GM23338 (cell line): ENCODE data around the gene ZBTB20. TPM values are rescaled to one million over a fixed set of nuclear protein-coding genes. Genes with fewer than 3 reads are reported as not detected.

Experiments
- ATAC-seq: fragments of 200-7000 bp; cut with Tn5 transposase; 3 replicates; pipeline ENCODE4 v1.9.1; 2020
- DNase-seq: peaks from one replicate; pipeline ENCODE4 v3.0.0-alpha.2; 2015; ENCODE audit warnings: low spot score
- H2AFZ ChIP-seq: fragments of 200-600 bp; sonication (generic); 2 replicates; pipeline ENCODE4 v1.8.0; 2016; ENCODE audit warnings: antibody characterized with exemption, mild to moderate bottlenecking, moderate library complexity
- H3F3A ChIP-seq: fragments of 200-600 bp; sonication (generic); replicated peaks from 2 replicates; pipeline ENCODE4 v1.8.0; 2017; ENCODE audit warnings: antibody characterized with exemption, mixed run types, low read depth
- H3K27ac ChIP-seq: fragments of 200-600 bp; sonication (generic); 2 replicates; pipeline ENCODE4 v1.6.1; 2016; ENCODE audit warnings: low read depth
- H3K27me3 ChIP-seq: fragments of 200-600 bp; sonication (generic); 2 replicates; pipeline ENCODE4 v1.8.0; 2016; ENCODE audit warnings: mild to moderate bottlenecking, mixed run types, moderate library complexity; ENCODE audit not compliant: insufficient read depth
- H3K36me3 ChIP-seq: fragments of 200-600 bp; sonication (generic); 2 replicates; pipeline ENCODE4 v1.8.0; 2016; ENCODE audit warnings: mild to moderate bottlenecking; ENCODE audit not compliant: insufficient read depth
- H3K4me1 ChIP-seq: fragments of 200-600 bp; sonication (generic); 2 replicates; pipeline ENCODE4 v1.8.0; 2016; ENCODE audit warnings: mild to moderate bottlenecking, moderate library complexity; ENCODE audit not compliant: insufficient read depth
- H3K4me2 ChIP-seq: fragments of 200-600 bp; sonication (generic); 2 replicates; pipeline ENCODE4 v1.7.1; 2017; ENCODE audit warnings: mixed run types
- H3K4me3 ChIP-seq: fragments of 200-600 bp; sonication (generic); 2 replicates; pipeline ENCODE4 v1.6.1; 2016; ENCODE audit warnings: mixed run types
- H3K79me2 ChIP-seq: fragments of 200-600 bp; sonication (generic); replicated peaks from 2 replicates; pipeline ENCODE4 v1.8.0; 2017; ENCODE audit warnings: mild to moderate bottlenecking; ENCODE audit not compliant: insufficient read depth
- H3K9me2 ChIP-seq: fragments of 200-600 bp; sonication (generic); 2 replicates; pipeline ENCODE4 v1.8.0; 2017; ENCODE audit not compliant: insufficient read depth
- H4K20me1 ChIP-seq: fragments of 200-600 bp; sonication (generic); replicated peaks from 2 replicates; pipeline ENCODE4 v1.8.0; 2017; ENCODE audit warnings: mild to moderate bottlenecking; ENCODE audit not compliant: insufficient read depth
- H3K27ac Mint-ChIP-seq: 2 replicates; pipeline ENCODE4 v1.8.0; 2020; ENCODE audit warnings: inconsistent platforms, mild to moderate bottlenecking, moderate library complexity, mixed read lengths
- H3K27me3 Mint-ChIP-seq: 3 replicates; pipeline ENCODE4 v1.8.0; 2022; ENCODE audit warnings: low read depth, mild to moderate bottlenecking, moderate library complexity, mixed read lengths, inconsistent platforms; ENCODE audit not compliant: insufficient read depth, poor library complexity
- H3K36me3 Mint-ChIP-seq: 3 replicates; pipeline ENCODE4 v1.8.0; 2021; ENCODE audit warnings: low read depth, mild to moderate bottlenecking, inconsistent platforms, moderate library complexity, mixed read lengths
- H3K4me1 Mint-ChIP-seq: 3 replicates; pipeline ENCODE4 v1.8.0; 2020; ENCODE audit warnings: mild to moderate bottlenecking, inconsistent platforms, mixed read lengths
- H3K4me3 Mint-ChIP-seq: 3 replicates; pipeline ENCODE4 v1.8.0; 2021; ENCODE audit warnings: moderate library complexity, mild to moderate bottlenecking, inconsistent platforms, mixed read lengths
- H3K9me3 Mint-ChIP-seq: 3 replicates; pipeline ENCODE4 v1.8.0; 2020; ENCODE audit warnings: moderate library complexity, mild to moderate bottlenecking, inconsistent platforms, mixed read lengths
- CREB1 ChIP-seq: fragments of 250-450 bp; sonication (Bioruptor Pico); IDR thresholded peaks from 2 replicates; pipeline ENCODE4 v1.5.0; 2020; ENCODE audit warnings: low read depth, mild to moderate bottlenecking, moderate library complexity
- EZH2 ChIP-seq: fragments of 200-600 bp; sonication (generic); IDR thresholded peaks from one replicate; pipeline ENCODE4 v1.8.0; 2017; ENCODE audit warnings: antibody characterized with exemption, mild to moderate bottlenecking, low read depth; ENCODE audit not compliant: unreplicated experiment
- JUNB ChIP-seq: IDR thresholded peaks from one replicate; pipeline ENCODE4 v1.6.1; 2016; ENCODE audit warnings: antibody characterized with exemption; ENCODE audit not compliant: unreplicated experiment
- NANOG ChIP-seq: IDR thresholded peaks from 2 replicates; pipeline ENCODE4 v1.6.1; 2016; ENCODE audit warnings: antibody characterized with exemption, borderline replicate concordance
- REST ChIP-seq: IDR thresholded peaks from one replicate; pipeline ENCODE4 v1.6.1; 2018; ENCODE audit warnings: antibody characterized with exemption; ENCODE audit not compliant: unreplicated experiment
- ZNF114 ChIP-seq: fragments of 250-450 bp; sonication (Bioruptor Pico); IDR thresholded peaks from 2 replicates; pipeline ENCODE4 v1.5.0; 2020; ENCODE audit warnings: mild to moderate bottlenecking, moderate library complexity
- ZNF331 ChIP-seq: fragments of 250-450 bp; sonication (Bioruptor Pico); IDR thresholded peaks from 2 replicates; pipeline ENCODE4 v1.5.0; 2020; ENCODE audit warnings: low read depth, mild to moderate bottlenecking, moderate library complexity
- ZNF462 ChIP-seq: fragments of 250-450 bp; sonication (Bioruptor Pico); IDR thresholded peaks from 2 replicates; pipeline ENCODE4 v1.5.0; 2020; ENCODE audit warnings: mild to moderate bottlenecking, moderate library complexity
- polyA plus RNA-seq: library from polyadenylated mRNA; unstranded; fragments of >200 nt; fragmentation: Nextera tagmentation; extraction: Ambion mirVana; gene quantifications from 2 replicates; pipeline ENCODE4 v1.2.1, GENCODE V29; 2016
- total RNA-seq: library from RNA; depleted of rRNA; stranded (reverse); fragments of >200 nt; shearing (Covaris generic); gene quantifications from 2 replicates; pipeline ENCODE4 v1.2.3, GENCODE V29; 2014

Gene ZBTB20
- total and polyA plus RNA-seq, 2 experiments from 2014 or later, result 2.0 to 3.3 TPM

GRCh38 chr3:114714957-114715460, 432.1 kb downstream of the ZBTB20 start:
- Mint-ChIP-seq H3K4me3 (no peak overlapping the region), H3K9me3 (no peaks in the 10 kb centered on the region), H3K27ac (no peak overlapping the region), H3K36me3 (no peaks in the 10 kb centered on the region), H3K4me1 (peaks cover 18% of the 10 kb centered on the region), H3K27me3 (no peaks in the 10 kb centered on the region)
- Histone ChIP-seq H2AFZ (no peak overlapping the region), H3K9me2 (no peaks in the 10 kb centered on the region), H4K20me1 (no peaks in the 10 kb centered on the region), H3K27ac (no peak overlapping the region), H3K4me1 (peaks cover 9% of the 10 kb centered on the region; the same call in 1 of the 2 replicates), H3K4me3 (no peak overlapping the region), H3K27me3 (no peaks in the 10 kb centered on the region), H3K79me2 (no peaks in the 10 kb centered on the region), H3F3A (no peaks in the 10 kb centered on the region), H3K36me3 (no peaks in the 10 kb centered on the region), H3K4me2 (no peak overlapping the region)
- TF ChIP-seq ZNF114 (CRISPR knock-in tag) (no peak), NANOG (no peak), ZNF462 (CRISPR knock-in tag) (no peak), JUNB (no peak), EZH2 (no peak), CREB1 (CRISPR knock-in tag) (no peak), REST (no peak), ZNF331 (CRISPR knock-in tag) (no peak)
- no peak for DNase-seq
- no peak for ATAC-seq
